GM19240 (cell line): ENCODE measurements around the gene LRRN3.

ENCODE experiments used
- DNase-seq: peaks from one replicate; pipeline ENCODE4 v3.0.0; 2011; ENCODE audit warnings: low spot score; ENCODE audit not compliant: insufficient read length

LRRN3 gene

DNA sequence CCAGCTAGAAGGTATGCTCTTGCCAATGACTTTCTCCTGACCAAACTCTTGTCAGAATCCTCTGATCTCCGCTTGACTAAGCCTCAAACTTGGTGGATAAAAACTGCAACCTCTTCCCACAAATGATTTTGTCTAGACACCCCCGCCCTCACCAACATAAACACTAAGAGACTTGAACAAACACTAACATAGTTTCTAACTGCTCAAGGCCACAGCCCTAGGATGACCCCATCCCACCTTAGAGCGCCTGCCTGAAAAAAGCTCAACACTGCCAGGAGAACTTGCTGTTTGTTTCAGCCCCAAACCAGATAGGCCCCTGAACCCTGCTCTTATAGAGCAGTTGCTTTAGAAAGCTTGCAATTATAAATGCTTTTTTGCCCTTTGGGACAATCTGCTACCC lies 71.8 kb downstream of the LRRN3 start:
- no peak for DNase-seq

DNA sequence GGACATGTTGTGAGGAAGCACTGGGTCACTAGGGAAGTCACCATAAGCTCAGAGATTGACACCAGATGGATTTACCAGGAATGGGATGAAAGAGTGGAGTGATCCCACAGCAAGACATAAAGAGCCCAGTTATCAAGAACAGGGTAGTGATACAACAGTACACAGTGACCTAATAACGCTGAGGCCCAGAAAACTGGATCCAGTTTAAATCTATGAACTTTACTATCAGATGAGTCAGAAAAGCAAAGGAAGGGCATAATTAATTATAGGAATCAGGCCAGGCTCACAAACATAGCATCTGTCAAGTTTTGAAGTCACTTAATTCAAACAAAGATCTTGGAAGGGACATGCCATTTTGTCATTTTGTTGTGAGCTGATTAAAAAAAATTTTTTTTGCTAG lies 73.5 kb downstream of the LRRN3 start:
- DNase-seq, result no peak

DNA sequence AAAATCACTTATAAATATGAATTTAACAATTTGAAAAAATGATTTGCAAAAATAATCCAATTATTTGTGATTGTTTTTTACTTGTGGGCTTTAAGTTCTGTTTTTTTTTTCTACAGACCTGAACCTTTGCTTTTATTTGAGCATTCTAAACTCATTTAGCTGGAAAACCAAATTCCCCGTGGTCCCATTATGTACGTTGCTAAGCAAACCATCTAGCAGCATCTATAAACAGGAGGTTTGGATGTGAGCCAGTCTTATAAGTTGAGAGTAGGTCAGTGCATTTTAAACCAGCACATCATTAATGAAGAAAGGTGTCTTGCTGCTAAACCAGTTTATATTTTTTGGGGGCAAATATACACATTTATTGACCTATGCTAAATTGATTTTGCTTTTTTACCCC lies 77.3 kb downstream of the LRRN3 start:
- DNase-seq, result no peak

DNA sequence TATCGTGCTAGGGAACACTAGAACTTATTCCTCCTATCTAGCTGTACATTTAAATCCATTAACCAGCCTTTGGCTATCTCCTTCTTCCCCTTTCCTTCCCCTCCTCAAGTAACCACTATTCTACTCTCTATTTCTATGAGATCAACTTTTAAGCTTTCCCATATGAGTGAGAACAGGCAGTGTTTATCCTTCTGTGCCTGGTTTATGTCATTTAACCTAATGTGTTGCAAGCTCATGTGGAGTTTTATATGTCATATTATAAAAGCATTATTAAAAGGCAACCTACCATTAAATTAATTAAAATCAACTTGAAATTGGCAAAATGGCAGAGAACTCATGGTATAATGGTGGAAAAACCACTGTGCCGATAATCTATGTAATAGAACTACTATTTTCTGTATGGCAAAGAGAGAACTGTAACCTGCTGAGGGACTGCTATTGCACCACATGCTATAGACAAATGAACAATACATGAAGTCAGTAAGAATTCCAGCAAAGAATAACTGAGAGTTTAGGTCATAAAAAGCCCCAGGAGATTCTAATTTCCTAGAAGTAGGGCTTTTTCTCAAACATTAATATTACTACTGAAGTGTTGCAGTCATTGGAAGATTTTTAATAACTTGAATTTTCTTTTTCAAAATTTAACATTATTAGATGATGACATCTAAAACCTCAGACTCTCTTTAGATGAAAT lies 81.8 kb downstream of the LRRN3 start:
- no peak for DNase-seq

DNA sequence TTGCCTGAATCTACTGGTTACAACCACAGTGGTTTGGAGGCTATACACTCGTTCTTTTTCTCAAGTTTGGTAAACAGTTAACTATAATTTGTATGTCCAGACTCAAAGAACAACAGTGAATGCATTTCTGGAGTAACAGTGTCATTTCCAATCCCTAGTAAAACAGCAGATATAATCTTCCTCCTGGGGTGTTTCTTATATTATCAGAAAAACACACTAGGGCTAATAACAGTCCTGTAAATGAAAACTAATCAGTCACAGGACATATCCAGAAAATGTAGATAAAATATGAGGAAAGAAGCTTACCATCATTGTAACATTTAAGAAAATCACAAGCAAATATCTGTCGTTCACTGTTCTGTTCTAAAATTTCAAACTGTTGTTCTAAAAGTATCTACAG lies 82.6 kb downstream of the LRRN3 start:
- DNase-seq, result no peak

DNA sequence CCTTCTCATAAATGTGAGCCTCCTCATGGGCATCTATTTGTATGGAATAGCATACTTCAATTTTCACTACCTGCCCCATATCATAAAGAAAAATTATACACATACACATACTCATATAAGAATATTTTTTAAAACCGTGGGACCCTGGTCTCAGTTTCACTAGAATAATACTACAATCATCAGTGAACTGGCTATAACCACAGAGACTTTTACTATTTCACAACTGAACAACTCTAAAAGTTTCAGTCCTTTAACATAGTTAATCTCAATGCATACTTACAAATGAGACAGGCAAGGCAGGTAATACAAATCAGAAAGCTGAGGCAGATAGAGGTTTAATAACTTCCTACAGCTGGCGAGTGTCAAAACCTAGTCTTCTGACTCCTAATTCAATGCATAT lies 83.1 kb downstream of the LRRN3 start:
- no peak for DNase-seq

DNA sequence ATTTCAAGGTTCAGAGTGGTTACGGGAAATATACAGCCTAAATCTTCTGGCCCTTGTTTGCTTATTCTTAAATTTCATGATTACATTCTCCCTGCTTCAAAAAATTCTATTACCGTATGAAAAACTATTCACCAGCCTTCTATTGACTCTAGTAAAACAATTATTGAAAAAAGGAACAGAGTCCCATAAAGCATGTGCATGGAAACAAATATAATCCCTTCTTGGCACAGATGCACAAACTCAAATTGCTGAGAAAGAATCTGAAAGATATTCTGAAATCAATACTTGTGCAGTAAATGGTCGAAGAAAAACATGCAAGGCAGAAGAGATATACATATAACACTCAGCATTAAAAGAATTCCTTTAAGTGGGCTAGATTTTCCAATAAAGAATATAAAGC lies 83.6 kb downstream of the LRRN3 start:
- no peak for DNase-seq
